ENCODE results near the gene PRRC2A.
A peak's percentile ranks its signal among the peaks of the same experiment; 100 is the strongest.

The PRRC2A gene

GRCh38 chr6:31666337-31666965 lies 45.9 kb downstream of the PRRC2A start:
- no peak for DNase-seq

- no peak for DNase-seq
Measured at GRCh38 chr6:31669676-31670075, 49.2 kb downstream of the PRRC2A start, which contains the start of gene LY6G5B. Gene LY6G5B, plus strand, starts transcription at chr6:31669976. Its CDS starts 975 bp downstream, at chr6:31670951.

GRCh38 chr6:31676322-31676903 lies 55.9 kb downstream of the PRRC2A start:
- DNase-seq: no peak

DNA sequence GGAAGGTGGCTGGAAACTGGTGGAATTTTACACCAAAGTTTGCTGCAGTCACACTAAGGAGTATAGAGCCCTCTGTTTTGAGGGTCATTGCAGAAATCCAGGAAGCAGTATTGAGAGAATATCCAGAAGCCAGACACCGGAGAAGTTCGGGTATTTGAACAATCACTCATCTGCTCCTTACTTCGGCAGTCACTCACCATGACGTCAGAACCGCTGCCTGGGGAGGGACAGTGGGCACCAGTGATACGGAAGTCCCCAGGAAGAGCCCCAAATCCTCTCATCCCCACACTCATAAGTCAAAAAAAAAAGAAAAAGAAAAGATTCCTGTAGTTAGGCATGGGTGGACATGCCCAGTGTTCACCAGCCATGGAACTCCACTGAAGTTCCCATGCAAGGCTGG lies 56.4 kb downstream of the PRRC2A start:
- DNase-seq: no peak

DNA sequence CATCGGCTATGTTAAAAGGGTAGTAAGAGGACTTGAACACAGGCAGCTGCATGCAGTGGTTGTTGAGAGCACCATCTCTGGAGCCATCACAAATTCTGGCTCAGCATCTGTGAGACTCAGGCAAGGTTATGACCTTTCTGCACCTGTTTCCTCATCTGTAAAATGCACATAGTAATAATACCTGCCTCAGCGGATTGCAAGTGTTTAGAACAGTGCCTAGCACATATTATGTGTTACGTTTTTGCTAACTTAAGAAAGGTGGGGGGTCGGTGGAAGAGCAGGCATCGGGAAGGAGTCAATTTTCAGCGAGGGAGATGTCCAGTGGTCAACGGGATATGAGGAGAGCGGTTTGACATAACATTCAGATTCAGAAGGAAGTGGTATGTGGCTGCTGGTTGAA lies 57.4 kb downstream of the PRRC2A start:
- DNase-seq: no peak

GRCh38 chr6:31680226-31681134 lies 60.0 kb downstream of the PRRC2A start, which contains the start of gene LY6G5C:
Gene LY6G5C, minus strand, starts transcription at chr6:31681067. Its CDS starts 694 bp downstream, at chr6:31680373.
- peak; percentile 78 to 86 for DNase-seq

DNA sequence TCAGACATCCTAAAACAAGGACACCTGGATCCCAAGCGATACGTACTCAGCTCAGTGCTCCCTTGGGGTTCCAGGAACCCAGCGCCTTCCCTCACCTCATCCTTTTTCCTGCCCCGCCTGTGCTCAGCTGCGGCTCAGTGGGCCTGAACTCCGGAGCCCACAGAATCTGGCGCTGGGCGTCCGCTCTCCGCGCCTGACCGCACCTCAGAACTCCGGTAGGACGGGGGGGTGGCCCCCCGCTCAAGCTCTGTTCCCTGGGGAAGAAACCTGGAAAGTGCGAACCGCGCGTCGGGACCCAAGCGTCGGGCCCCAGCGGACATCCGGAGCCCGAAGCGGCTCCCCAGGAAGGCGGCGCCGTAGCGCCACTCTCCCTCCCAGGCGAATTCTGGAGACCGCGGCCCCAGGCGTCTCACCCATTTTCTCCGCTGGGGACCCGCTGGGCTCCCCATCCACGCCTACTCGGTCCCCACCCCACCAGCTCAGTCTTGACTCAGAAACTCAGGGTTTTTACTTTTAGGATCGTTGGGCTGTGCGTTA lies 60.7 kb downstream of the PRRC2A start:
- DNase-seq: peak; percentile 46 to 62

DNA sequence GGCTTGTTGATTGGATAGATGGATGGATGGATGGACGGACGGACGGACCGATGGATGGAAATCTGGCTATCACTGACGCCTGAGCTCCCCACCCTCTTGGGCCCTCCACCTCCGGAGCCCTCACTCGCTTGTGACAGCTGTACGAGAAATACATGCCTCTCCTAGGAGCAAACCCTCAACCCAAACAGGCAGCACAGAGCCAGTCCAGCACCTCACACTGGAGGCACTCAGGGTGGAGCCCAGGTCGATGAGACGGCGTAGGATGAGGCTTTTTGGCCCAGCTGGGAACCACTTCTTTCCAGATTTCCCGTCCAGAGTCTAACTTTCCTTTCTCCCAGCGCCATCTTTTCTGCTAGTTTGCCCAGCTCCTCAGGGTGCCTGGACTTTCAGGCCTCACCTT lies 63.1 kb downstream of the PRRC2A start:
- no peak for DNase-seq

DNA sequence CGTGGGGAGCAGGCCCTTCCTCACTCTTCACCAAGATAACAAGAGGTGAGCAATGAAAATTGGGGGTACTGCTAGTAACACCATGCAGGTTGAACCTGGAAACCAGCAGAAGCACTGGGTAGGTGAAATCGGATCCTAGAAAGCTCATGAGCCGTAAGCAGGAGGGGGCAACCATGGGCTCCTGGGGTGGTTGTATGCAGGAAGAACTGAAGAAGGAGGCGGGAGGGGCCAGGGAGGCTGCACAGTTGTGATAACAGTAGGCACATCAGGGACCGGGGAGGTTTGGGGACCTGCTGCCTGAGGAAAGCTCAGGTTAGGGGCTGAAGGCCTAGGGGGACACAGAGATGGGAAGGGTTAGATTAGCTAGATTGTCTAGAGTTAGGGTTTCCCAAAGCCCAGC lies 66.0 kb downstream of the PRRC2A start:
- DNase-seq: no peak

GRCh38 chr6:31687321-31687720 lies 66.8 kb downstream of the PRRC2A start:
- no peak for DNase-seq

Measured in Kasumi-1 (cell line).